Caco-2 (cell line): Measurements from ENCODE around the gene PIM2. TPM values are rescaled to one million over a fixed set of nuclear protein-coding genes. Genes with fewer than 3 reads are reported as not detected.

Experiments
- BruUV-seq: library from RNA; stranded (reverse); fragments of 400-500 nt; replicated peaks from 2 replicates; lab custom pipeline; 2021; lab: Mats Ljungman, UMichigan
- CTCF ChIA-PET: fragments of 300-600 bp; sonication (Branson Sonifier 250); formaldehyde crosslinking; loops from one replicate; lab custom pipeline; 2022; ENCODE audit warnings: antibody characterized with exemption; lab: Charles Lee
- POLR2A ChIA-PET: fragments of 300-600 bp; sonication (Branson Sonifier 250); formaldehyde crosslinking; loops from one replicate; lab custom pipeline; 2022; ENCODE audit warnings: antibody characterized with exemption; lab: Charles Lee
- DNase-seq, 2 experiments: peaks; one replicate each; pipeline versions ENCODE4 v3.0.0 to v3.0.0-alpha.2; 2020 to 2022
- H3K27me3 ChIP-seq: replicated peaks from 2 replicates; pipeline ENCODE4 v1.6.0; 2011; ENCODE audit warnings: low read length; ENCODE audit not compliant: control insufficient read depth, insufficient read depth
- H3K36me3 ChIP-seq: 2 replicates; pipeline ENCODE4 v1.5.1; 2011; ENCODE audit warnings: low read length; ENCODE audit not compliant: control insufficient read depth, insufficient read depth
- H3K4me1 ChIP-seq: fragments of 250-450 bp; sonication (Bioruptor Pico); 2 replicates; pipeline ENCODE4 v1.5.1; 2020; ENCODE audit warnings: mild to moderate bottlenecking
- H3K4me3 ChIP-seq: 2 replicates; pipeline ENCODE4 v1.5.1; 2011; ENCODE audit warnings: low read depth, mild to moderate bottlenecking, control low read depth, low read length
- H3K9me3 ChIP-seq: fragments of 250-450 bp; sonication (Bioruptor Pico); 2 replicates; pipeline ENCODE4 v1.5.1; 2020; ENCODE audit warnings: mild to moderate bottlenecking, moderate library complexity
- H3K27ac Mint-ChIP-seq: one replicate; pipeline ENCODE4 v1.8.0; 2022; ENCODE audit warnings: mixed read lengths; ENCODE audit not compliant: unreplicated experiment
- H3K27me3 Mint-ChIP-seq: one replicate; pipeline ENCODE4 v1.8.0; 2022; ENCODE audit warnings: mixed read lengths; ENCODE audit not compliant: insufficient read depth, unreplicated experiment
- H3K36me3 Mint-ChIP-seq: one replicate; pipeline ENCODE4 v1.8.0; 2022; ENCODE audit warnings: mild to moderate bottlenecking, mixed read lengths; ENCODE audit not compliant: insufficient read depth, unreplicated experiment
- H3K4me1 Mint-ChIP-seq: one replicate; pipeline ENCODE4 v1.8.0; 2022; ENCODE audit warnings: low read depth, mixed read lengths; ENCODE audit not compliant: unreplicated experiment
- H3K4me3 Mint-ChIP-seq: one replicate; pipeline ENCODE4 v1.8.0; 2022; ENCODE audit warnings: mild to moderate bottlenecking, moderate library complexity, mixed read lengths; ENCODE audit not compliant: unreplicated experiment
- H3K9me3 Mint-ChIP-seq: one replicate; pipeline ENCODE4 v1.8.0; 2022; ENCODE audit warnings: mixed read lengths; ENCODE audit not compliant: unreplicated experiment
- intact Hi-C: fragments of 100-400 bp; cut with micrococcal nuclease; formaldehyde crosslinking; loops from one replicate; pipeline ENCODE4 v1.10.0; 2022; ENCODE audit not compliant: unreplicated experiment
- total RNA-seq: library from RNA; stranded (reverse); gene quantifications from 2 replicates; pipeline ENCODE4 v1.2.3, GENCODE V29; 2022
- TF ChIP-seq, protein P1 (sequence below), 2 experiments: fragments of 200-600 bp in 1 of 2; IDR thresholded peaks; 1 replicate in 1 of 2; 2 replicates in 1 of 2; pipeline versions ENCODE4 v1.5.1 to v1.8.0; 2011 to 2022; ENCODE audit warnings: antibody characterized with exemption in 1 of 2, control low read depth in 1 of 2, inconsistent platforms in 1 of 2, low read depth in 1 of 2, low read length in 1 of 2, mild to moderate bottlenecking in 1 of 2, moderate library complexity in 1 of 2; ENCODE audit not compliant: insufficient read depth in 1 of 2, severe bottlenecking in 1 of 2, unreplicated experiment in 1 of 2

The PIM2 gene
- total RNA-seq, 1 experiment from 2014 or later: 12.0 TPM

GRCh38 chrX:48917139-48918001 is 1.5 kb downstream of the PIM2 start:
- H3K27me3 Mint-ChIP-seq: no peaks in the 10 kb centered on the region
- CTCF ChIA-PET: no interaction called here
- POLR2A ChIA-PET: no interaction called here
- Histone ChIP-seq H3K27me3 (no peaks in the 10 kb centered on the region), H3K36me3 (no peaks in the 10 kb centered on the region; the same call in 1 of the 2 replicates), H3K4me1 (peaks cover 10% of the 10 kb centered on the region; the same call in 1 of the 2 replicates), H3K9me3 (no peaks in the 10 kb centered on the region), H3K4me3 (peak overlapping the region; percentile 80)
- TF ChIP-seq, protein P1, sequence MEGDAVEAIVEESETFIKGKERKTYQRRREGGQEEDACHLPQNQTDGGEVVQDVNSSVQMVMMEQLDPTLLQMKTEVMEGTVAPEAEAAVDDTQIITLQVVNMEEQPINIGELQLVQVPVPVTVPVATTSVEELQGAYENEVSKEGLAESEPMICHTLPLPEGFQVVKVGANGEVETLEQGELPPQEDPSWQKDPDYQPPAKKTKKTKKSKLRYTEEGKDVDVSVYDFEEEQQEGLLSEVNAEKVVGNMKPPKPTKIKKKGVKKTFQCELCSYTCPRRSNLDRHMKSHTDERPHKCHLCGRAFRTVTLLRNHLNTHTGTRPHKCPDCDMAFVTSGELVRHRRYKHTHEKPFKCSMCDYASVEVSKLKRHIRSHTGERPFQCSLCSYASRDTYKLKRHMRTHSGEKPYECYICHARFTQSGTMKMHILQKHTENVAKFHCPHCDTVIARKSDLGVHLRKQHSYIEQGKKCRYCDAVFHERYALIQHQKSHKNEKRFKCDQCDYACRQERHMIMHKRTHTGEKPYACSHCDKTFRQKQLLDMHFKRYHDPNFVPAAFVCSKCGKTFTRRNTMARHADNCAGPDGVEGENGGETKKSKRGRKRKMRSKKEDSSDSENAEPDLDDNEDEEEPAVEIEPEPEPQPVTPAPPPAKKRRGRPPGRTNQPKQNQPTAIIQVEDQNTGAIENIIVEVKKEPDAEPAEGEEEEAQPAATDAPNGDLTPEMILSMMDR (IDR thresholded peaks at IDR 0.05; ENCODE audit: insufficient read depth in 1 of 2, low read depth in 1 of 2, low read length in 1 of 2, severe bottlenecking in 1 of 2, unreplicated experiment in 1 of 2): peak; percentile 80 to 84
- DNase-seq: peak; percentile 87 to 88
- no TSS peak for BruUV-seq
- peaks cover 24% of the 10 kb centered on the region for H3K4me1 Mint-ChIP-seq
- peak overlapping the region; percentile 91 for H3K4me3 Mint-ChIP-seq
- peak overlapping the region; percentile 90 for H3K27ac Mint-ChIP-seq
- intact Hi-C loops: loop anchor here (2.0 to 5.0 kb wide), 3 partner anchors 39 to 241 kb away; partner anchors contain the start of genes HDAC6 and OTUD5
- no peaks in the 10 kb centered on the region for H3K9me3 Mint-ChIP-seq
- peaks cover 39% of the 10 kb centered on the region for H3K36me3 Mint-ChIP-seq

GRCh38 chrX:48914593-48915493 is 4.0 kb downstream of the PIM2 start:
- peaks cover 10% of the 10 kb centered on the region; the same call in 1 of the 2 replicates for H3K4me1 ChIP-seq
- Mint-ChIP-seq H3K36me3 (peaks cover 57% of the 10 kb centered on the region), H3K4me1 (peaks cover 39% of the 10 kb centered on the region), H3K9me3 (no peaks in the 10 kb centered on the region), H3K27me3 (no peaks in the 10 kb centered on the region), H3K27ac (no peak overlapping the region), H3K4me3 (no peak overlapping the region)
- no peaks in the 10 kb centered on the region for H3K27me3 ChIP-seq
- no peaks in the 10 kb centered on the region for H3K9me3 ChIP-seq
- DNase-seq: no peak
- TF ChIP-seq, protein P1 (IDR thresholded peaks at IDR 0.05; ENCODE audit: insufficient read depth in 1 of 2, low read depth in 1 of 2, low read length in 1 of 2, severe bottlenecking in 1 of 2, unreplicated experiment in 1 of 2): no peak
- no TSS peak for BruUV-seq
- ChIA-PET POLR2A (no interaction called here), CTCF (no interaction called here)
- H3K36me3 ChIP-seq: no peaks in the 10 kb centered on the region; the same call in 1 of the 2 replicates
- intact Hi-C loops: loop anchor here (5.0 kb wide), 1 partner anchor 113 kb away; the partner anchor contains the start of gene HDAC6
- no peak overlapping the region for H3K4me3 ChIP-seq
